GM19043 (cell line): ENCODE results near the gene UBXN2A.
"Not testable (repeated sequence)": the region's sequence is repeated elsewhere in the genome, so short reads cannot be mapped to it uniquely, and the experiment has no call there.

ENCODE experiments used
- ATAC-seq: cut with Tn5 transposase; IDR thresholded peaks from one replicate; pipeline ENCODE4 v1.9.1; 2021; ENCODE audit warnings: low read depth; ENCODE audit not compliant: unreplicated experiment

Gene UBXN2A

DNA sequence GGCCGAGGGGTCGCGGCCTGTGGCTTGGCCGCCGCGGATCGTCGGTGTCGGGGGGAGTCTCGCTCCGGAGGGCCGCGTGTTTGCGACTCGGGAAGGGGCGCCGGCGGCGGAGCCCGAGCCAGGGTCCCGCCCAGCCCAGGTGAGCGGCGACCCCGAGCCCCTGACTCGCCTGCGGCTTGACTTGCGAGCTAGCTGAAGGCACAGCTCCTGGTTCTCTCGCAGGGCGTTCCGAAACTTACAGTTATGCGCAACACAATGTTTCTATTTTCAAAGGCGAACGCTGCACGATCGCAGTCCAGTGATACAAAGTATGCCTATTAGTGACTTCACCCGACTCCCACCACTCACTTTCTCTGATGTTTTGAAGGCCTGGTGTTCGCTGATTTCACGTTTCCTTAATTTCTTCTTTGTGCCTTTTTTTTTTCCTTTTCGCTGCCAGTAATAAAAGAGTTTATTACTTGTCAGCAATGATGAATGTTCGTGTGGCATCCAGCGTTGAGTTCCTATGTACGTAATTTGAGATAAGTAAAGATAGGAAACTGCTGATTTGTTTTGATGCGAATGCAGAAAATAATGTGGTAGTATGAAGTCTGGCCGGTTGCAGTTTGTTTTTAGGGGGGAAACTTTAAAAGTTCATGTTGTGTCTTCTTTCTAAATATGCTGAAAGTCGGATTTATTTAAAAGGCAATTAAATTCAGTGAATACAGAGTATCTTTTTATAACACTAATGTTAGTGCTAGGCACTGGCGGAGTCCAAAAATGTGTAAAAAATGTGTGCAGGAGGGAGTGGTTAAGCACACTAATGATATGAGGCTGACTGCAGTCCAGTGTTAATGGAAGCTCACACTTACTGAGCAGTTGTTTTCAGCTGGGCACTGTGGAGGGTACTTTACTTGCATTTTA lies 706 bp downstream of the UBXN2A start:
- peak; percentile 53 for ATAC-seq

DNA sequence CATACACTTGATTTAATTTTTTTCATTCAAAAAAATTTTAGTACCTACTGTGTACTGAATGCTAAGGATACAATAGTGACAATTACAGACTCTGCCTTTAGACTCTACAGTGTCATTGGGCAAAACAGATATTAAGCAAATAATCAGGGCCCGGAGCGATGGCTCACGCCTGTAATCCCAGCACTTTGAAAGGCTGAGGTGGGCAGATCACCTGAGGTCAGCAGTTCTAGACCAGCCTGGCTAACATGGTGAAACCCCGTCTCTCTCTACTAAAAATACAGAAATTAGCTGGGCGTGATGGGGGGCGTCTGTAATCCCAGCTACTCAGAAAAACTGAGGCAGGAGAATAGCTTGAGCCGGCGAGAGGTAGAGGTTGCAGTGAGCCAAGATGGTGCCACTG lies 1.4 kb downstream of the UBXN2A start:
- no peak for ATAC-seq

DNA sequence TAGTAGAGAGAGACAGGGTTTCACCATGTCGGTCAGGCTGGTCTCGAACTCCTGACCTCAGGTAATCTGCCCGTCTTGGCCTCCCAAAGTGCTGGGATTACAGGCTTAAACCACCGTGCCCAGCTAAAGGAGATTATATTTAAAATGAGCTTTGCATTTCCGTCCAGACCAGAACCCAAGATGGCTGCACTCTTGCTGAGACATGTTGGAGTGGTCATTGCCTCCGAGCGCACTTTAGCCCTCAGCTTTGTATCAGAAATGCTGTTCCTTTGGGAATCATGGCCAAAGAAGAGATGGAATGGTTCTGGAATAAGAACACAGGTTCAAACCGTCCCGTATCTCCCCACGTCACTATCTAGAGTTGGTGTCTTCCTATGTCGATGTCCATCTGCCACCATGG lies 3.4 kb downstream of the UBXN2A start:
- no peak for ATAC-seq

DNA sequence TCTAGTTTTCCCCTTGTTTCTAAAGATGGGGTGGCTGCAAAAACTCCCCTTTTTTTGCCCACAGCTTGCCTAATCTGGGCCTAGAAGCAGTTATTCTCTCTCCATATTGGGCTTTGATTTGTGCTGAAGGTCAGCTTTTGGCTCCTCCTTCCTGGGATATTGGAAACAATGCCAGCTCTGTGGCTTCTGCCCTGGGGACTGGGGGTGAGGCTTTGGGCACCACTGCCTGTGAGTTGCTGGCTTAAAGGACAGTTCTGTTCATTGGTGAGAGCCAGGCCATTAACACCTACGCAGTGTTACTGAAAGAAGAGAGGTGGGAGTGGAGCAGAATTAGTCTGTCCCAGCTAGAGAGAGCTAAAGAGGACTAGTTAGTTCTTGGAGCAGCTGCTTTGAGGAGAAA lies 4.3 kb downstream of the UBXN2A start:
- ATAC-seq, result no peak

DNA sequence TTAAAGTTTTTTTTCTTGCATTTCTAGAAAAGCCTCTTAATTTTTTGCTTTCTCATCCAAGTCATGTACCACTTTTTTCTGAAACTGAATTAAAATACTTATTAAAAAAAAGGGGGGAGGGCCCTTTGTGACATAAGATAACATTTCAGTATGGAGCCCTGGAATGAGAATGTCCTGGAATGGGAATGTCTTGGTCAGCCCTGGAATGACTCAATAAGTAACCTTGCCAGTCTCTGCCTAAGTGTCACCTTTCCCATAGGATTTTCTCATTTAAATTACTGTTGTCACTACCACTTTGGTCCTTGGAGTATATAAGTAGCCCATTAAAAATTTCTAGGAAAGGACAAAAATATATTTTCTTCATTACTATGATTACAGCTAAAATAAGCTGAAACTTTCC lies 4.7 kb downstream of the UBXN2A start:
- ATAC-seq, result no peak

DNA sequence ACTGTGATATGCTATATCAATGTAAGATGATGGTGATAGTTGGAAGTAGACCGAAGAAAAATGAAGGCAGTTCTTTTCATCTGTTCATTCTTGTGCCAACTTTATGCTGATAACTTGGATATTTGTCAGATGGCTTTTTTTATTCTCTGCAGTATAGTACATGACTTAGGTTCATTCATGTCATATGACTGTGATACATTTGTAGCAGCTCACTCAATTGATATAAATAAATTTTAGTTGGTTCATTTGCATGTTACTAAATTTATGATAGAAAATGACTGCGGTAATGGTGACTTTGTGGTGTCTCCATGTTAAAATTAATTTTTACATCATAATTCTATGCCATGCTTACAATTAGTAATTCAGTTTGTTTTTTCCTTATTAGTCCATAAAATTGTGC lies 7.1 kb downstream of the UBXN2A start:
- ATAC-seq, result no peak

DNA sequence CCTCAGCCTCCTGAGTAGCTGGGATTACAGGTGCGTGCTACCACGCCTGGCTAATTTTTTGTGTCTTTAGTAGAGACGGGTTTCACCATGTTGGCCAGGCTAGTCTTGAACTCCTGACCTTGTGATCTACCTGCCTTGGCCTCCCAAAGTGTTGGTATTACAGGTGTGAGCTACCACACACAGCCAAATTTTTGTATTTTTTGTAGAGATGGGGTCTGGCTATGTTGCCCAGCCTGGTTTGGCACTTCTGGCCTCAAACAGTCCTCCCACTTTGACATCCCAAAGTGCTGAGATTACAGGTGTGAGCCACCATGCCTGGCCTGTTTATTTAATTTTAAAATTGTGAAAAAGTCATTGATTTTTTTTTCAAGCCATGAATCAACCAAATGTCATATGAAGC lies 12.3 kb downstream of the UBXN2A start:
- ATAC-seq, result not testable (repeated sequence)

DNA sequence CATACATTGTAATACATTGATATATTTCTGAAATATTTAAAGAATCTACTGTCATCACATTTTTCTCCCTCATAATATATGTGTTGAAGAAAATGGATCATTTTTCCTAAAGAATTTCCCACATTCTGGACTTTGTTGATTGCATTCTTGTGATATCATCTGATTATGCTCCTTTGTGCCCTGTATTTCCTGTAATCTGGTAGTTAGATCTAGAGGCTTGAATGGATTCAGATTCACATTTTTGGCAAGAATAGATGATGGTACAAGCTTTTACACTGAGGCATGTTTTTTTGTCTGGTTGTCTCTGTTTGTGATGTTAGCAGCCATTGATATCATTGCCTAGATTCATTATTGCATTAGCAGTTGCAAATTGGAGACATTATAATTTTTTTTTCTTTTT lies 13.4 kb downstream of the UBXN2A start:
- ATAC-seq, result no peak

DNA sequence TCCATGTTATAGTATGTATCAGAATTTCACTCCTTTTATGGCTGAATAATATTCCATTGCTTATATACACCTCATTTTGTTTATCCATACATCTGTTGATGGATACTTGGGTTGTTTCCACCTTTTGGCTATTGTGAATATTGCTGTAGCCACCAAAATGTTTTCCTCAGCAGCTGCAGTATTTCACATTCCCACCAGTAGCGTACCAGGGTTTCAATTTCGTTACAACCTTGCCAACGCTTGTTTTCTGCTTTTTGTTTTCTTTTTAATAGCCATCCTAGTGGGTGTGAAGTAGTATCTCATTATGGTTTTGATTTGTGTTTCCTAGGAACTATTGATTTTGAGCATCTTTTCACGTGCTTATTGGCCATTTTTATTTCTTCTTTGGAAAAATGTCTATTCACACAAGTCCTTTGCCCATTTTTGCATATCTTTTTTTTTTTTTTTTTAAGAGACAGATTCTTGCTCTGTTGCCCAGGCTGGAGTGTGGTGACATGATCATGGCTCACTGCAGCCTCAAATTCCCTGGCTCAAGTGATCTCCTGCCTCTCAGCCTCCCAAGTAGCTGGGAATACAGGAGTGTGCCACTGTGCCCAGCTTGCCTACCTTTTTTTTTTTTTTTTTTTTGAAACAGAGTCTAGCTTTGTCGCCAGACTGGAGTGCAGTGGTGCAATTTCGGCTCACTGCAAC lies 14.2 kb downstream of the UBXN2A start:
- ATAC-seq, result no peak

DNA sequence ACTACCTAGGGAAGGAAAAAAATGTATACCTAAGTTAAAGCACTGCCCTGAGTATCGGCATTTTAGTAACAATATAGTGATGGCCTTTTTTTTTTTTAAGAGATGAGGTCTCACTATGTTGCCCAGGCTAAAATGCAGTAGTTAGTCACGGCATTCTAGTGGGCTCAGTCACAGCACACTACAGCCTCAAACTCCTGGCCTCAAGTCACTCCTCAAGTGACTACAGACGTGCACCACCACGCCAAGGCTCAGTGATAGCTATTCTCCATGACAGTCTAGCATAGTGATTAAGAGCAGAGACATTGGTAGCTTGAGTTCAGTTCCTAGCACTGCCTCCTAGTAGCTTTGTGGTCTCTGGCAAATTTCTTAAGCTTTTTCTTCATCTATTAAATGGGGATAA lies 27.6 kb downstream of the UBXN2A start:
- ATAC-seq, result no peak

DNA sequence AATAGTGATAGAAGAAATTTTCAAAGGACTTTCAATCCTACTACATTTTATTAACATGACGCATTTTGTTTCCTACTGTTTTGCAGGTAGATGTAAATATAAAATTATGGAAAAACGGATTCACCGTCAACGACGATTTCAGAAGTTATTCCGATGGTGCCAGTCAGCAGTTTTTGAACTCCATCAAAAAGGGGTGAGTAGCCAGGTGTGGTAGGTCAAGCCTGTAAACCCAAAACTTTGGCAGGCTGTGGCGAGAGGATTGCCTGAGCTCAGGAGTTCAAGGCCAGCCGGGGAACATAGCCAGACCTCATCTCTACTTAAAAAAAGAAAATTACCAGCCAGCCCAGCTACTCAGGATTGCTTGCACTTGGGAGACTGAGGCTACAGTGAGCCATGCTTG lies 36.6 kb downstream of the UBXN2A start:
- ATAC-seq, result no peak

DNA sequence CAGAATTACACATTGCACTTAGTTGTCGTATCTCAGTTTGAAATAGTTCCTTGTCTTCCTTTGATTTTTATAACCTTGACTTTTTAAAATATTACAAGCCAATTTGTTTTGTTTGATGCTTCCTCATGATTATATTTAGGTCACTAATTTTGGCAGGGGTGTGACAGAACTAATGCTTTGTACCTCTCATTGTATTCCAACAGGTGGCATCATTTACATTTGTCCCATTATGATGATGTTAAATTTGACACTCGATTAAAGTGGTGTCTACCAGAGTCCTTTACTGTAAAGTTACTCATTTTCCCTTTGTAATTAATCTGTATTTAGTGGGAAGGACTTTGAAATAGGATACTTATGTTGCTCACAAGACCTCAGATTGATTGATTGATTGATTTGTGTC lies 48.1 kb downstream of the UBXN2A start:
- ATAC-seq, result no peak

DNA sequence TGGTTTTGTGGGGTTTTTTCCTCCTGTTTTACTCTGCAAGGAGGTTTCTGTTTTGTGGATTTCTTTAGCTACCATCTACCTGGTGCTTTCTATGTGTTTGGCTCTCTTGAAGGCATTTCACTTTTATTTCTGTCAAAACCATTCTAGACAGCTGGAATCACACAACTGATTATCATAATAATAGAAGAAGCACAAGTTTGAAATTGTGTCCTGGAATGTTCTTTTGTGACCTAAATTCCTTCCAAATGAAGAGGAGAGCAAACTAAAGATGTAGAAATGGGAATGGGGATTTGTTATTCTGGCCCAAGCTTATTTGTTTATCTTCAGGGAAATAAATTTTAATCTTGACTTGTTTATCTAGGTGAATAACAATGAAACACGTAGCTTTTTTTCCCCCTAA lies 52.7 kb downstream of the UBXN2A start:
- ATAC-seq, result no peak

DNA sequence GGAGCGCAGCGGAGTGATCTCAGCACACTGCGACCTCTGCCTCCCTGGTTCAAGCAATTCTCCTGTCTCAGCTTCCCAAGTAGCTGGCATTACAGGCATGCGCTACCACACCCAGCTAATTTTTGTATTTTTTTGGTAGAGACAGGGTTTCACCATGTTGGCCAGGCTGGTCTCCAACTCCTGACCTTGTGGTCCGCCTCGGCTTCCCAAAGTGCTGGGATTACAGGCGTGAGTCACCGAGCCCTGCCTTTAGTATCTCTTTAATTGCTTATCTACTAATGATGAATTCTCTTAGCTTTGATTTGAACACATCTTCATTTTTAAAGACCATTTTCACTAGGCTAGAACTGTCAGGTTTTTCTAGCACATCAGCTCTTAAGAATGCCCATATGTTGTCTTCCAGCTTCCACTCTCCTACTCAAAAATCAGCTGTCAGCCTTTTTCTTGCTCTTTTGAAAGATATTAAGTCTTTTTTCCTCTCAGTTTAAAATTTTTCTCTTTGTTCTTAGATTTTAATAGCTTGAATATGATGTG lies 53.5 kb downstream of the UBXN2A start:
- no peak for ATAC-seq

DNA sequence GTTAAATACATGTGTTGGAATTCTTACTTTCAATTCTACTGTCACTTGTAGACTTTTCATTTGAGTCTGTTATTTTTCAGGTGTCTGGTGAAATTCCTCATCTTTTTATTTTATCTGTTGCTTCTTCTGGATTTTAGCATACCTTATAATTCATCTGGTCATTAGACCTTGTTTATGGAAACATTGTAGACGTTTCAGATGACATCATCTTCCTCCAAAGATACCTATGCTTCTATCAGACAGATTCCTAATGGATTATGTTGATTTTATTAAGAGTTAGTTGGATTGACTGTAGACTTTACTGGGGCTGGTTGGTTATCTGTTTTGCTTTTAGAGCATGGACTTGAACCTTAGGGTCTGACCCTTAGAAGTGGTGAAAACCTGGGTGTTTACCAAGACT lies 54.3 kb downstream of the UBXN2A start:
- ATAC-seq, result no peak

DNA sequence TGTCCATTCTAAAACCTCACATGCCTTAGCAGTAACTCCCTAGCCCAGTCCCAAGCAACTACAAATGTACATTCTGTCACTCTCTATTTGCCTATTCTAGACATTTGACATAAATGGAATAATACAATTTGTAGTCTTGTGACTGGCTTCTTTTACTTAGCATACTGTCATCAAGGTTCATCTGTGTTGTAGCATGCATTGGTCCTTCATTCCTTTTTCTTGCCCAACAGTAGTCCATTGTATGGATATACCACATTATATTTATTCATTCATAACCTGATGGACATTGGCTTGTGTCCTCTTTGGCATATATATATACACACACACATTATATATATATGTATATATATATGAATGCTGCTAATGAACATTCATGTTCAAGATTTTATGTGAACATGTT lies 67.4 kb downstream of the UBXN2A start:
- no peak for ATAC-seq

DNA sequence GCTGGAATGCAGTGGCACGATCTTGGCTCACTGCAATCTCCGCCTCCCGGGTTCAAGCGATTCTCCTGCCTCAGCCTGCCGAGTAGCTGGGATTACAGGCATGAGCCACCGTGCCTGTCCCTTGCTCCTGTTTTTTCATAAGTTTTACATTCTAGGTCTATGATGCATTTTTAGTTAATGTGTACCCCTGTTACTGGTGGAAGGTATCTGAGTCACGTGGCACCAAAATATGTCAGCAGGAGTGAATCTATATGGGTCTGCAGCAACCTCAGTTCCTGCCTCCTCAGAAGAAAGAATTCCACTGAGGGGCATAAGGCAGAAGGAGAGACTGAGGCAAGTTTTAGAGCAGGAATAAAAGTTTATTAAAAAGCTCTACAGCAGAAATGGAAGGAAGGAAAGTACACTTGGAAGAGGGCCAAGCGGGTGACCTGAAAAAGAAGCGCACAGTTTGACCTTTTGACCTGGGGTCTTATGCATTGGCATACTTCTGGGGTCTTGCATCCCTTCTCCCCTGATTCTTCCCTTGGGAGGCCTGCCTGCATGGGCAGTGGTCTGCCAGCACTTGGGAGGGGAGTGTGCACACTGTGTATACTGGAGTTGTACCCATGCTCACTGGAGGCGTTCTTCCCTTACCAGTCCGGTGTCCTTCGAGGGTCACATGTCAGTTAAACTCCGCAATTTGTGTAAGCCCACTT lies 68.6 kb downstream of the UBXN2A start:
- ATAC-seq, result no peak

DNA sequence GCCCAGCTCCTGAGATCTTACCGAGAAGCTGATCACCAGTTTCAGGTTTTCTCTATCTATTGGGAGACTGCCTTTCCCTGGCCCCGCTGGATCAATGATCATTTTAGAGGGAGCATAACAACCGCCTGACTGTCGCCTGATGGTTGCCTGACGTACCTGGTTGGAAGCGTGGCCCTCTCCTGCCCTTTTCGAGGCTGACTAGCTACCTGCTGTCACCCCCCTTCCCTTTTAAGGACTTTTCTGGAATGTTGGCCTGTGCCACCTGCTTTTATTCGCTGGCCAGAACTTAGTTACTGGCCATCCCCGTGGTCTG lies 69.1 kb downstream of the UBXN2A start:
- ATAC-seq, result no peak

DNA sequence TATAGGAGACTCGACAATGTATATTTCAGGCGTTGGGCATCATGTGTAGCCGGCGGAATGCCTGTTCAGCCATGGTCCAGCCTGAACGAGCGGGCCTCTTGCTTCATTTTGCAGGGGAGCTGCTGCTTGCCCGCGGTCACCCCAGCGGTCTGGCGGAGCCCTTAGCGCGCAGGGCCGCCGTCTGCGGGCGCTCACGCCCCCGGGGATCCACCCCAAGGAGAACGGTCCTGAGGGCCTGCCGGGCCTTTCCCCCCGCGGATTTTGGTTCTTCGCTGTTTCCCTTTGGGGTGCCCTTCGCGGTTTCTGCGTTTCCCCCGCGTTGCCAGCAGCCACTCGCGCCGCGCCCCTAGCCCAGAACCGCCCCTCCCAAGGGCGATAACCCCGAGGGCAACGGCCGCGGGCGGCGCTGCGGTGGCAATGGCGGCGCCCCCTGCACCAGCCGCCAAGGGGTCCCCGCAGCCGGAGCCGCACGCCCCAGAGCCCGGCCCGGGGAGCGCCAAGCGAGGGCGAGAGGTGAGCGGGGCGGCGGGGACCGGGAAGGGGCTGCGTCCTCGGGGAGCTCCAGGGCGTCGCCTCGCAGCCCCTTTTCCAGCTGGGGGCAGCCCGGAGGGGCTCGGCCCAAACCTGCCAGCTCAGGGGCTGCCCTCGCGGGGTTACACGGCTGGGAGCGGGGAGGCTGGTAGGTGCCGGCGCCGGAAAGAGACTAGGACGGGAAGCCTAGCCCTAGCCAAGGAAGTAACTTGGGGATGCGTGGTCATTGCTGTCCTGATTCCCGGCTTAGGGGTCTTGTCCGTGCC lies 69.6 kb downstream of the UBXN2A start, which contains the start of gene MFSD2B:
TSS of gene MFSD2B (plus strand) at position 406 of the 797 bp plus-strand sequence. CDS start at position 418, 12 bp downstream.
- ATAC-seq, result no peak

DNA sequence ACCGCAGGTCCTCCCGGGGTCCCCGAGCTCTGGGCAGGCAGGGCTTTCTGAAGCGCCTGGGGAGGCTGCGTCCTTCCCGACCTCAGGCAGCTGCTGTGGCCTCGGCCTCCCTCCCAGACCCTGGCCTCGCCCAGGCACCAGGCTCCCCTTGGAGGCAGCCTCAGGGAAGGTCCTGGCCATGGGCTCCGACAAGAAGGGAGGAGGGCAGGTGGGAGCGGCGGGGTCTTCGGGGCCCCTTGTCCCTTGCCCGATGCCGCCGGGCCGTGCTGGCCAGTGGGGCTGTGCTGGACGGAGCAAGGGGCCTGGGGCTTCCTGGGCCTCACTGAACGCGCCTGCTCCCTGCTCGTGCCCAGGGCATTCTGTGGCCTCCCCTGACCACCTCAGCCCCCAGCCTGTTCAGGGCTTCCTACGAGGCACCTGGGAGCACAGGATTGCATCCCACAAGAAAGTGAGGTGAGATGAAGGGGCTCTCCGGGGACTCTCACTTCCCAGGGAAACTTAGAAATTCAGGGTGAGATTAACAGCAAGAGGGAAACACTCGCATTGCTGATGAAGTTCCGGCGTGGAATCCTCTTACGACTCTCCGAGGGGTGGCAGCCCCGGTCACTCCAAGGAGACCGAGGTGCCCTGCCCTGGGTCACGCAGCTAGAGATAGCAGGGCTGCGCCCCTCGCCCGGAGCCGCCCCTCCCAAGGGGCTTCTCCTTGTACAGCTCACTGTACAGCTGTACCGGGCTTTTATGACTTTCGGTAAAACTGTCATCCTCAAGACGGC lies 70.4 kb downstream of the UBXN2A start:
- ATAC-seq, result no peak
